Ishikawa (cell line): ENCODE data around the gene POLR3K.

Source experiments
- CEBPB ChIP-seq: IDR thresholded peaks from 2 replicates; pipeline ENCODE4 v1.6.1; 2012
- CREB1 ChIP-seq: IDR thresholded peaks from 2 replicates; pipeline ENCODE4 v1.6.1; 2012; ENCODE audit warnings: low read depth
- EGR1 ChIP-seq: IDR thresholded peaks from 2 replicates; pipeline ENCODE4 v1.6.1; 2012
- EP300 ChIP-seq: IDR thresholded peaks from 2 replicates; pipeline ENCODE4 v1.6.1; 2012; ENCODE audit warnings: borderline replicate concordance
- FOXM1 ChIP-seq: IDR thresholded peaks from 2 replicates; pipeline ENCODE4 v1.6.1; 2012; ENCODE audit warnings: low read depth, borderline replicate concordance
- NFIC ChIP-seq: IDR thresholded peaks from 2 replicates; pipeline ENCODE4 v1.6.1; 2012
- RAD21 ChIP-seq: IDR thresholded peaks from 2 replicates; pipeline ENCODE4 v1.6.1; 2012; ENCODE audit warnings: low read depth
- REST ChIP-seq: IDR thresholded peaks from 2 replicates; pipeline ENCODE4 v1.6.1; 2012; ENCODE audit warnings: low read depth, mild to moderate bottlenecking
- TAF1 ChIP-seq: IDR thresholded peaks from 2 replicates; pipeline ENCODE4 v1.6.1; 2012; ENCODE audit warnings: low read depth, mild to moderate bottlenecking
- TCF12 ChIP-seq: IDR thresholded peaks from 2 replicates; pipeline ENCODE4 v1.6.1; 2012; ENCODE audit warnings: low read depth
- TEAD4 ChIP-seq: IDR thresholded peaks from 2 replicates; pipeline ENCODE4 v1.6.1; 2012
- YY1 ChIP-seq: IDR thresholded peaks from 2 replicates; pipeline ENCODE4 v1.6.1; 2012; ENCODE audit warnings: low read depth
- ZBTB7A ChIP-seq: IDR thresholded peaks from 2 replicates; pipeline ENCODE4 v1.6.1; 2012; ENCODE audit warnings: low read depth
- TF ChIP-seq, protein P1 (sequence below): IDR thresholded peaks from 2 replicates; pipeline ENCODE4 v1.6.1; 2012
- TF ChIP-seq, protein P2 (sequence below): IDR thresholded peaks from 2 replicates; pipeline ENCODE4 v1.6.1; 2012

Gene POLR3K

DNA sequence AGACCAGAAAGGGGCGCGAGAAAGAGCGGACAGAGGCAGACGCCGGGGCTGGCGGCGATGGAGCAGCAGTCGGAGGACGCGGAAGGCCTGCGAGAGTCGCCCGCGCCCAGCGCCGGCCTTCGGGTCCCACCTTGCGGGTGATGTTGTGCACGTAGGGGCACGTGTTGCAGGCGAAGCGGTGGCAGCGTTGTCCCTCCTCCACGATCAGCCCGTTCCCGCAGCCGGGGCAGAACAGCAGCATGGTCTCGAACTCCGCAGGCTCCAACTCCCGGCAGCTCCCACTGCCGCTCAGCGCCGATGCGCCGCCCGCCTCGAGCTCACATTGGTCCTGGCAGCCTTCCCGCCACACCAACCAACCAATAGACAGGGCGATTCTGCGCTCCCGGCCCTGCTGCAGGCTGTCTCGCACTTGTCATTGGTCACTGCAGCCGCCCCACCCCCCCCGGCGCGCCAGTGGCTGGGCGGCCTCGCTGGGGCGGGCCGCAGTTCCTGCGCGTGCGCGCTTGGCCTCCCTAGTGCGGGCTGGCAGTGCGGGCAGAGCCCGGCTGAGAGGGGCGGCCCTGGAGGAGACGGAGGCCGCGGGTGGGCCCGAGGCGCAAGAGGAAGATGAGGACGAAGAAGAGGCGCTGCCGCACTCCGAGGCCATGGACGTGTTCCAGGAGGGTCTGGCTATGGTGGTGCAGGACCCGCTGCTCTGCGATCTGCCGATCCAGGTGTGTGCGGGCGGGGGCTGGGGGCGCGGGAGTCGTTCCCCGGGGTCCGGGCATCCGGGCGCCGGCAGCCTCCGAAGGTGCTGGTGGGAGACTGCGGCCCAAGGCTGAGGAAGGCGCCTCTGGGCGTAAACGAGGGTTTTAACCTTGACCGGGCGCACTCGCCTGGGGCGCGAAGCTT, at the start of gene POLR3K, which contains the start of gene SNRNP25:
TSS of gene POLR3K (minus strand) at position 263 of the 891 bp plus-strand sequence. CDS start at position 241, 22 bp downstream.
TSS of gene SNRNP25 (plus strand) at position 483 of the 891 bp plus-strand sequence. CDS start at position 672, 189 bp downstream.
- TF ChIP-seq ZBTB7A (peak; percentile 78), TCF12 (0 out of 2 replicates have a peak, but pooled peaks have one; percentile 15), YY1 (0 out of 2 replicates have a peak, but pooled peaks have one; percentile 4), CREB1 (no peak), TAF1 (peak; percentile 55), EP300 (no peak), TEAD4 (no peak)
- TF ChIP-seq, protein P1, sequence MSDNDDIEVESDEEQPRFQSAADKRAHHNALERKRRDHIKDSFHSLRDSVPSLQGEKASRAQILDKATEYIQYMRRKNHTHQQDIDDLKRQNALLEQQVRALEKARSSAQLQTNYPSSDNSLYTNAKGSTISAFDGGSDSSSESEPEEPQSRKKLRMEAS = peak; percentile 91

- TF ChIP-seq RAD21 = no peak
- TF ChIP-seq FOXM1 = no peak
- TF ChIP-seq CEBPB = no peak
These were observed 48.9 kb upstream of the POLR3K start for GRCh38 chr16:102060-102855.

DNA sequence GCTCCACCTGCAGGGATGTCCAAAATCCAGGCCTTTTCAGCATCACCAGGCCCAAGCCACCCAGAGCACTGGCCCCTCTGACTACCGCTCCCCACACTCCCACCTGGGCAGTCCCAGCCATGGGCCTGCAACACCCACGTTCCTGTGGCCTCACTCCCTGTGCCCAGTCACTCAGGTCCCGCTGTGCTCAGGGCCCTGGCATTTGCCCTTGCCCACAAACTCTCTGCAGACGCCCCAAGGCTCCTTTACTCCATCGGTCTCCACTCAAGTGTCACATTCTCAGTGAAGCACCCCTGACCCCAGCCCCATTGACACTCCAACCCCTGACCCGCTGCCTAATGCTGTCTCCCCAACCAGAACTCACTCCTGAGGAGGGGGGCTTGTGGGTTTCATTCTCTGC, 48.2 kb upstream of the POLR3K start:
- no peak for TF ChIP-seq YY1
- TF ChIP-seq CEBPB = no peak
- TF ChIP-seq CREB1 = no peak
- TF ChIP-seq, protein P2, sequence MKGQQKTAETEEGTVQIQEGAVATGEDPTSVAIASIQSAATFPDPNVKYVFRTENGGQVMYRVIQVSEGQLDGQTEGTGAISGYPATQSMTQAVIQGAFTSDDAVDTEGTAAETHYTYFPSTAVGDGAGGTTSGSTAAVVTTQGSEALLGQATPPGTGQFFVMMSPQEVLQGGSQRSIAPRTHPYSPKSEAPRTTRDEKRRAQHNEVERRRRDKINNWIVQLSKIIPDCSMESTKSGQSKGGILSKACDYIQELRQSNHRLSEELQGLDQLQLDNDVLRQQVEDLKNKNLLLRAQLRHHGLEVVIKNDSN = no peak
- TF ChIP-seq TCF12 = no peak
- no peak for TF ChIP-seq ZBTB7A
- no peak for TF ChIP-seq TEAD4
- TF ChIP-seq TAF1 = no peak
- no peak for TF ChIP-seq RAD21
- no peak for TF ChIP-seq FOXM1
- TF ChIP-seq EP300 = no peak
- no peak for TF ChIP-seq REST
- TF ChIP-seq NFIC = no peak
- no peak for TF ChIP-seq EGR1
- TF ChIP-seq, protein P1 = no peak

DNA sequence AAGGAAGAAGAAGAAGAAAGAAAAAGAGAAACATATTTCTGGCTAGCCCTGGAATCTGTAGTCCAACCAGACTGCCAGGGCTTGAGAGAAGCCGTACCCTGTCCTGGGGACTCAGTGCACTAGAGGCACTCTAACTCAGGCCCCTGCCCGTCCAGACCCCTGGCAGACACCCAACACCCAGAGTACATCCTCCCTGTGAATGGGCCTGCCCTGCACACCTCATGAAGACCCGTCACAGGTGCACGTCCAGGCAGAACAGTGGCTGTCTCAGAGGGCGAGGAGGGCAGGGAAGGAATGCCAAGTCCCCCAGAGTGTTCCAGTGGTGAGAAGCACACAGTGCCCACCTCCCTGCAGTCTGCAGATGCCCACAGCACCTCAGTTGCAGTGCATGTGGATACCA, 47.6 kb upstream of the POLR3K start:
- TF ChIP-seq FOXM1 = no peak
- TF ChIP-seq REST = no peak
- TF ChIP-seq TCF12 = no peak
- TF ChIP-seq CREB1 = no peak
- TF ChIP-seq, protein P2 = no peak
- no peak for TF ChIP-seq YY1
- no peak for TF ChIP-seq RAD21
- TF ChIP-seq ZBTB7A = no peak
- TF ChIP-seq, protein P1 = no peak
- no peak for TF ChIP-seq NFIC

GRCh38 chr16:97822-98221, 44.4 kb upstream of the POLR3K start:
- TF ChIP-seq REST = no peak
- no peak for TF ChIP-seq RAD21
- no peak for TF ChIP-seq EP300
- no peak for TF ChIP-seq FOXM1
- no peak for TF ChIP-seq CEBPB
- TF ChIP-seq EGR1 = no peak
- TF ChIP-seq TAF1 = no peak
- no peak for TF ChIP-seq CREB1
- TF ChIP-seq YY1 = no peak
- TF ChIP-seq NFIC = no peak
- TF ChIP-seq, protein P2 = no peak
- no peak for TF ChIP-seq TCF12
- no peak for TF ChIP-seq ZBTB7A
- TF ChIP-seq, protein P1 = no peak
- TF ChIP-seq TEAD4 = no peak
